Measurements from ENCODE around the gene CPT1B. TPM values are rescaled to one million over a fixed set of nuclear protein-coding genes. Genes with fewer than 3 reads are reported as not detected.

CPT1B gene
- total and polyA plus RNA-seq, 2 experiments from 2014 or later: 5.6 to 14.4 TPM

DNA sequence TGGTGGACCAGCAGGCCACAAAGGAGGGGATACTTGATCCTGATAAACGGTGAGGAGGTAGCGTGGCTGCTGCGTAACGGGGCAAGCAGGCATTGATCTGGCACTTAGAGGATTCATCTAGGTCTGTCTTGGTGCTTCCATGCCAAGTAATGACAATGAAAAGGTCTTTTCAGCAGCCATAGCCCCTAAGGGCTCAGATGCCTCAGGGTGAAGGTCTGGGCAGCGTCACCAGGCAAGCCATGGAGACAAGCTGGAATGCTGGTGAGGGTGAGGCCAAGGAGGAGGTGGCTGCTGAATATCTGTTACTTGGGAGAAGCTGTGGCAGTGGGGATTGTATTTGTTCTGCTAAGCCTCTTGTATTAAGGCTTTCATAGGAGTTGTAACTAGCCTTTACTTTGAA, 9.2 kb upstream of the CPT1B start:
- ATAC-seq (no peak), DNase-seq (ENCODE audit: low spot score) (no peak)
- Histone ChIP-seq H3K79me2 (replicated peaks; ENCODE audit: insufficient read depth) (no peaks in the 10 kb centered on the region), H3K27me3 (ENCODE audit: insufficient read depth) (peaks cover 17% of the 10 kb centered on the region; the same call in 1 of the 2 replicates), H3K4me1 (ENCODE audit: insufficient read depth) (peaks cover 8% of the 10 kb centered on the region), H3K27ac (ENCODE audit: low read depth) (no peak overlapping the region), H3K4me3 (no peak overlapping the region), H3K4me2 (no peak overlapping the region), H4K20me1 (replicated peaks; ENCODE audit: insufficient read depth) (peaks cover 2% of the 10 kb centered on the region; the same call in 1 of the 2 replicates), H3F3A (replicated peaks; ENCODE audit: low read depth) (peaks cover 9% of the 10 kb centered on the region), H3K9me2 (ENCODE audit: insufficient read depth) (no peaks in the 10 kb centered on the region), H2AFZ (no peak overlapping the region), H3K36me3 (ENCODE audit: insufficient read depth) (no peaks in the 10 kb centered on the region)
- Mint-ChIP-seq H3K27me3 (ENCODE audit: insufficient read depth, low read depth, poor library complexity) (peaks cover 8% of the 10 kb centered on the region), H3K36me3 (ENCODE audit: low read depth) (no peaks in the 10 kb centered on the region; the same call in 2 of the 3 replicates), H3K9me3 (no peaks in the 10 kb centered on the region), H3K27ac (no peak overlapping the region), H3K4me3 (no peak overlapping the region), H3K4me1 (peaks cover 7% of the 10 kb centered on the region)
- TF ChIP-seq, protein P1, sequence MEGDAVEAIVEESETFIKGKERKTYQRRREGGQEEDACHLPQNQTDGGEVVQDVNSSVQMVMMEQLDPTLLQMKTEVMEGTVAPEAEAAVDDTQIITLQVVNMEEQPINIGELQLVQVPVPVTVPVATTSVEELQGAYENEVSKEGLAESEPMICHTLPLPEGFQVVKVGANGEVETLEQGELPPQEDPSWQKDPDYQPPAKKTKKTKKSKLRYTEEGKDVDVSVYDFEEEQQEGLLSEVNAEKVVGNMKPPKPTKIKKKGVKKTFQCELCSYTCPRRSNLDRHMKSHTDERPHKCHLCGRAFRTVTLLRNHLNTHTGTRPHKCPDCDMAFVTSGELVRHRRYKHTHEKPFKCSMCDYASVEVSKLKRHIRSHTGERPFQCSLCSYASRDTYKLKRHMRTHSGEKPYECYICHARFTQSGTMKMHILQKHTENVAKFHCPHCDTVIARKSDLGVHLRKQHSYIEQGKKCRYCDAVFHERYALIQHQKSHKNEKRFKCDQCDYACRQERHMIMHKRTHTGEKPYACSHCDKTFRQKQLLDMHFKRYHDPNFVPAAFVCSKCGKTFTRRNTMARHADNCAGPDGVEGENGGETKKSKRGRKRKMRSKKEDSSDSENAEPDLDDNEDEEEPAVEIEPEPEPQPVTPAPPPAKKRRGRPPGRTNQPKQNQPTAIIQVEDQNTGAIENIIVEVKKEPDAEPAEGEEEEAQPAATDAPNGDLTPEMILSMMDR (conservative IDR thresholded peaks at IDR 0.05; ENCODE audit: low read depth in 2 of 2): no peak
- TF ChIP-seq EZH2 (IDR thresholded peaks at IDR 0.05; ENCODE audit: low read depth, unreplicated experiment): no peak
- TF ChIP-seq, protein P2, sequence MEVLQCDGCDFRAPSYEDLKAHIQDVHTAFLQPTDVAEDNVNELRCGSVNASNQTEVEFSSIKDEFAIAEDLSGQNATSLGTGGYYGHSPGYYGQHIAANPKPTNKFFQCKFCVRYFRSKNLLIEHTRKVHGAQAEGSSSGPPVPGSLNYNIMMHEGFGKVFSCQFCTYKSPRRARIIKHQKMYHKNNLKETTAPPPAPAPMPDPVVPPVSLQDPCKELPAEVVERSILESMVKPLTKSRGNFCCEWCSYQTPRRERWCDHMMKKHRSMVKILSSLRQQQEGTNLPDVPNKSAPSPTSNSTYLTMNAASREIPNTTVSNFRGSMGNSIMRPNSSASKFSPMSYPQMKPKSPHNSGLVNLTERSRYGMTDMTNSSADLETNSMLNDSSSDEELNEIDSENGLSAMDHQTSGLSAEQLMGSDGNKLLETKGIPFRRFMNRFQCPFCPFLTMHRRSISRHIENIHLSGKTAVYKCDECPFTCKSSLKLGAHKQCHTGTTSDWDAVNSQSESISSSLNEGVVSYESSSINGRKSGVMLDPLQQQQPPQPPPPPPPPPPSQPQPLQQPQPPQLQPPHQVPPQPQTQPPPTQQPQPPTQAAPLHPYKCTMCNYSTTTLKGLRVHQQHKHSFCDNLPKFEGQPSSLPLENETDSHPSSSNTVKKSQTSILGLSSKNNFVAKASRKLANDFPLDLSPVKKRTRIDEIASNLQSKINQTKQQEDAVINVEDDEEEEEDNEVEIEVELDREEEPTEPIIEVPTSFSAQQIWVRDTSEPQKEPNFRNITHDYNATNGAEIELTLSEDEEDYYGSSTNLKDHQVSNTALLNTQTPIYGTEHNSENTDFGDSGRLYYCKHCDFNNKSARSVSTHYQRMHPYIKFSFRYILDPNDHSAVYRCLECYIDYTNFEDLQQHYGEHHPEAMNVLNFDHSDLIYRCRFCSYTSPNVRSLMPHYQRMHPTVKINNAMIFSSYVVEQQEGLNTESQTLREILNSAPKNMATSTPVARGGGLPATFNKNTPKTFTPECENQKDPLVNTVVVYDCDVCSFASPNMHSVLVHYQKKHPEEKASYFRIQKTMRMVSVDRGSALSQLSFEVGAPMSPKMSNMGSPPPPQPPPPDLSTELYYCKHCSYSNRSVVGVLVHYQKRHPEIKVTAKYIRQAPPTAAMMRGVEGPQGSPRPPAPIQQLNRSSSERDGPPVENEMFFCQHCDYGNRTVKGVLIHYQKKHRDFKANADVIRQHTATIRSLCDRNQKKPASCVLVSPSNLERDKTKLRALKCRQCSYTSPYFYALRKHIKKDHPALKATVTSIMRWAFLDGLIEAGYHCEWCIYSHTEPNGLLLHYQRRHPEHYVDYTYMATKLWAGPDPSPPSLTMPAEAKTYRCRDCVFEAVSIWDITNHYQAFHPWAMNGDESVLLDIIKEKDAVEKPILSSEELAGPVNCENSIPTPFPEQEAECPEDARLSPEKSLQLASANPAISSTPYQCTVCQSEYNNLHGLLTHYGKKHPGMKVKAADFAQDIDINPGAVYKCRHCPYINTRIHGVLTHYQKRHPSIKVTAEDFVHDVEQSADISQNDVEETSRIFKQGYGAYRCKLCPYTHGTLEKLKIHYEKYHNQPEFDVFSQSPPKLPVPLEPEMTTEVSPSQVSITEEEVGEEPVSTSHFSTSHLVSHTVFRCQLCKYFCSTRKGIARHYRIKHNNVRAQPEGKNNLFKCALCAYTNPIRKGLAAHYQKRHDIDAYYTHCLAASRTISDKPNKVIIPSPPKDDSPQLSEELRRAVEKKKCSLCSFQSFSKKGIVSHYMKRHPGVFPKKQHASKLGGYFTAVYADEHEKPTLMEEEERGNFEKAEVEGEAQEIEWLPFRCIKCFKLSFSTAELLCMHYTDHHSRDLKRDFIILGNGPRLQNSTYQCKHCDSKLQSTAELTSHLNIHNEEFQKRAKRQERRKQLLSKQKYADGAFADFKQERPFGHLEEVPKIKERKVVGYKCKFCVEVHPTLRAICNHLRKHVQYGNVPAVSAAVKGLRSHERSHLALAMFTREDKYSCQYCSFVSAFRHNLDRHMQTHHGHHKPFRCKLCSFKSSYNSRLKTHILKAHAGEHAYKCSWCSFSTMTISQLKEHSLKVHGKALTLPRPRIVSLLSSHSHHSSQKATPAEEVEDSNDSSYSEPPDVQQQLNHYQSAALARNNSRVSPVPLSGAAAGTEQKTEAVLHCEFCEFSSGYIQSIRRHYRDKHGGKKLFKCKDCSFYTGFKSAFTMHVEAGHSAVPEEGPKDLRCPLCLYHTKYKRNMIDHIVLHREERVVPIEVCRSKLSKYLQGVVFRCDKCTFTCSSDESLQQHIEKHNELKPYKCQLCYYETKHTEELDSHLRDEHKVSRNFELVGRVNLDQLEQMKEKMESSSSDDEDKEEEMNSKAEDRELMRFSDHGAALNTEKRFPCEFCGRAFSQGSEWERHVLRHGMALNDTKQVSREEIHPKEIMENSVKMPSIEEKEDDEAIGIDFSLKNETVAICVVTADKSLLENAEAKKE (CRISPR knock-in tag; IDR thresholded peaks at IDR 0.05): no peak
- TF ChIP-seq, protein P3, sequence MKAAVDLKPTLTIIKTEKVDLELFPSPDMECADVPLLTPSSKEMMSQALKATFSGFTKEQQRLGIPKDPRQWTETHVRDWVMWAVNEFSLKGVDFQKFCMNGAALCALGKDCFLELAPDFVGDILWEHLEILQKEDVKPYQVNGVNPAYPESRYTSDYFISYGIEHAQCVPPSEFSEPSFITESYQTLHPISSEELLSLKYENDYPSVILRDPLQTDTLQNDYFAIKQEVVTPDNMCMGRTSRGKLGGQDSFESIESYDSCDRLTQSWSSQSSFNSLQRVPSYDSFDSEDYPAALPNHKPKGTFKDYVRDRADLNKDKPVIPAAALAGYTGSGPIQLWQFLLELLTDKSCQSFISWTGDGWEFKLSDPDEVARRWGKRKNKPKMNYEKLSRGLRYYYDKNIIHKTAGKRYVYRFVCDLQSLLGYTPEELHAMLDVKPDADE (IDR thresholded peaks at IDR 0.05): no peak
- TF ChIP-seq, protein P4, sequence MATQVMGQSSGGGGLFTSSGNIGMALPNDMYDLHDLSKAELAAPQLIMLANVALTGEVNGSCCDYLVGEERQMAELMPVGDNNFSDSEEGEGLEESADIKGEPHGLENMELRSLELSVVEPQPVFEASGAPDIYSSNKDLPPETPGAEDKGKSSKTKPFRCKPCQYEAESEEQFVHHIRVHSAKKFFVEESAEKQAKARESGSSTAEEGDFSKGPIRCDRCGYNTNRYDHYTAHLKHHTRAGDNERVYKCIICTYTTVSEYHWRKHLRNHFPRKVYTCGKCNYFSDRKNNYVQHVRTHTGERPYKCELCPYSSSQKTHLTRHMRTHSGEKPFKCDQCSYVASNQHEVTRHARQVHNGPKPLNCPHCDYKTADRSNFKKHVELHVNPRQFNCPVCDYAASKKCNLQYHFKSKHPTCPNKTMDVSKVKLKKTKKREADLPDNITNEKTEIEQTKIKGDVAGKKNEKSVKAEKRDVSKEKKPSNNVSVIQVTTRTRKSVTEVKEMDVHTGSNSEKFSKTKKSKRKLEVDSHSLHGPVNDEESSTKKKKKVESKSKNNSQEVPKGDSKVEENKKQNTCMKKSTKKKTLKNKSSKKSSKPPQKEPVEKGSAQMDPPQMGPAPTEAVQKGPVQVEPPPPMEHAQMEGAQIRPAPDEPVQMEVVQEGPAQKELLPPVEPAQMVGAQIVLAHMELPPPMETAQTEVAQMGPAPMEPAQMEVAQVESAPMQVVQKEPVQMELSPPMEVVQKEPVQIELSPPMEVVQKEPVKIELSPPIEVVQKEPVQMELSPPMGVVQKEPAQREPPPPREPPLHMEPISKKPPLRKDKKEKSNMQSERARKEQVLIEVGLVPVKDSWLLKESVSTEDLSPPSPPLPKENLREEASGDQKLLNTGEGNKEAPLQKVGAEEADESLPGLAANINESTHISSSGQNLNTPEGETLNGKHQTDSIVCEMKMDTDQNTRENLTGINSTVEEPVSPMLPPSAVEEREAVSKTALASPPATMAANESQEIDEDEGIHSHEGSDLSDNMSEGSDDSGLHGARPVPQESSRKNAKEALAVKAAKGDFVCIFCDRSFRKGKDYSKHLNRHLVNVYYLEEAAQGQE (IDR thresholded peaks at IDR 0.05; ENCODE audit: unreplicated experiment): no peak
- TF ChIP-seq JUNB (IDR thresholded peaks at IDR 0.05; ENCODE audit: unreplicated experiment): no peak
- TF ChIP-seq CREB1 (CRISPR knock-in tag; IDR thresholded peaks at IDR 0.05; ENCODE audit: low read depth): no peak
- TF ChIP-seq STAT1 (IDR thresholded peaks at IDR 0.05; ENCODE audit: unreplicated experiment): no peak
- no peak for TF ChIP-seq ZNF331 (CRISPR knock-in tag; IDR thresholded peaks at IDR 0.05; ENCODE audit: low read depth)
- no peak for TF ChIP-seq ZNF114 (CRISPR knock-in tag; IDR thresholded peaks at IDR 0.05)
- no peak for TF ChIP-seq EZH2phosphoT487 (IDR thresholded peaks at IDR 0.05; ENCODE audit: unreplicated experiment)
- TF ChIP-seq POLR2AphosphoS5 (IDR thresholded peaks at IDR 0.05; ENCODE audit: low read depth): no peak
- no peak for TF ChIP-seq NANOG (IDR thresholded peaks at IDR 0.05; ENCODE audit: borderline replicate concordance)

Data from GM23338 (cell line).